CD4-positive, alpha-beta memory T cell (primary cell): Measurements from ENCODE around the gene NCKAP5. TPM values are rescaled to one million over a fixed set of nuclear protein-coding genes. Genes with fewer than 3 reads are reported as not detected.
"Not testable (repeated sequence)": the region's sequence is repeated elsewhere in the genome, so short reads cannot be mapped to it uniquely, and the experiment has no call there.

Experiments
- CTCF ChIA-PET: fragments of 350-600 bp; sonication (Branson Sonifier 250); formaldehyde crosslinking; loops from one replicate; lab custom pipeline; 2021; ENCODE audit warnings: inconsistent platforms; ENCODE audit not compliant: partially characterized antibody; lab: Charles Lee
- POLR2A ChIA-PET: fragments of 350-600 bp; sonication (Branson Sonifier 250); formaldehyde crosslinking; loops from one replicate; lab custom pipeline; 2021; ENCODE audit not compliant: partially characterized antibody; lab: Charles Lee
- DNase-seq, 5 donors: peaks; one replicate each; pipeline versions ENCODE4 v3.0.0 to v3.0.0-alpha.2; 2020 to 2022; ENCODE audit warnings: mixed read lengths in 1 of 5
- H3K27ac ChIP-seq: one replicate; pipeline ENCODE4 v1.7.0; 2013; ENCODE audit warnings: low read depth, low read length
- H3K27me3 ChIP-seq: 2 replicates; pipeline ENCODE4 v1.7.0; 2013; ENCODE audit warnings: mild to moderate bottlenecking, low read length, moderate library complexity; ENCODE audit not compliant: insufficient read depth
- H3K36me3 ChIP-seq: 2 replicates; pipeline ENCODE4 v1.7.0; 2013; ENCODE audit warnings: mild to moderate bottlenecking, low read length, moderate library complexity; ENCODE audit not compliant: insufficient read depth
- H3K4me1 ChIP-seq: 2 replicates; pipeline ENCODE4 v1.7.0; 2013; ENCODE audit warnings: mild to moderate bottlenecking, low read length, moderate library complexity; ENCODE audit not compliant: insufficient read depth
- H3K4me3 ChIP-seq, 2 donors: one replicate each; pipeline ENCODE4 v1.7.0; 2013; ENCODE audit warnings: low read length in 2 of 2, mild to moderate bottlenecking in 1 of 2
- H3K9me3 ChIP-seq, 2 donors: one replicate each; pipeline ENCODE4 v1.7.0; 2013; ENCODE audit warnings: low read length in 2 of 2, control low read depth in 1 of 2; ENCODE audit not compliant: control insufficient read depth in 1 of 2
- H3K27ac Mint-ChIP-seq, 7 donors: one replicate each; pipeline ENCODE4 v1.8.0; 2020 to 2021; ENCODE audit warnings: mixed read lengths in 7 of 7, mild to moderate bottlenecking in 6 of 7, inconsistent platforms in 3 of 7, moderate library complexity in 3 of 7
- H3K27me3 Mint-ChIP-seq, 2 donors: one replicate each; pipeline ENCODE4 v1.8.0; 2020 to 2021; ENCODE audit warnings: mixed read lengths in 2 of 2
- H3K36me3 Mint-ChIP-seq, 2 donors: one replicate each; pipeline ENCODE4 v1.8.0; 2020 to 2021; ENCODE audit warnings: mixed read lengths in 2 of 2, inconsistent platforms in 1 of 2, mild to moderate bottlenecking in 1 of 2
- H3K4me1 Mint-ChIP-seq, 4 donors: one replicate each; pipeline ENCODE4 v1.8.0; 2020 to 2021; ENCODE audit warnings: mixed read lengths in 4 of 4, mild to moderate bottlenecking in 1 of 4
- H3K4me3 Mint-ChIP-seq, 8 donors: one replicate each; pipeline ENCODE4 v1.8.0; 2020 to 2021; ENCODE audit warnings: mixed read lengths in 8 of 8, mild to moderate bottlenecking in 7 of 8, moderate library complexity in 6 of 8, inconsistent platforms in 3 of 8
- H3K9me3 Mint-ChIP-seq, 8 donors: one replicate each; pipeline ENCODE4 v1.8.0; 2020 to 2021; ENCODE audit warnings: mixed read lengths in 8 of 8, mild to moderate bottlenecking in 5 of 8, inconsistent platforms in 3 of 8, moderate library complexity in 1 of 8
- intact Hi-C: fragments of 100-400 bp; cut with micrococcal nuclease; formaldehyde crosslinking; loops from one replicate; pipeline ENCODE4 v1.15.1; 2023
- polyA plus RNA-seq, 2 donors: library from polyadenylated mRNA; unstranded; fragments of 300-500 nt; fragmentation: Illumina TruSeq; gene quantifications; one replicate each; pipeline ENCODE4 v1.2.3, GENCODE V29; 2021
- total RNA-seq, 2 experiments: library from RNA; stranded (reverse); gene quantifications; one replicate each; pipeline ENCODE4 v1.2.3, GENCODE V29; 2021

Gene NCKAP5
- total and polyA plus RNA-seq, 4 experiments from 2014 or later: not detected

DNA sequence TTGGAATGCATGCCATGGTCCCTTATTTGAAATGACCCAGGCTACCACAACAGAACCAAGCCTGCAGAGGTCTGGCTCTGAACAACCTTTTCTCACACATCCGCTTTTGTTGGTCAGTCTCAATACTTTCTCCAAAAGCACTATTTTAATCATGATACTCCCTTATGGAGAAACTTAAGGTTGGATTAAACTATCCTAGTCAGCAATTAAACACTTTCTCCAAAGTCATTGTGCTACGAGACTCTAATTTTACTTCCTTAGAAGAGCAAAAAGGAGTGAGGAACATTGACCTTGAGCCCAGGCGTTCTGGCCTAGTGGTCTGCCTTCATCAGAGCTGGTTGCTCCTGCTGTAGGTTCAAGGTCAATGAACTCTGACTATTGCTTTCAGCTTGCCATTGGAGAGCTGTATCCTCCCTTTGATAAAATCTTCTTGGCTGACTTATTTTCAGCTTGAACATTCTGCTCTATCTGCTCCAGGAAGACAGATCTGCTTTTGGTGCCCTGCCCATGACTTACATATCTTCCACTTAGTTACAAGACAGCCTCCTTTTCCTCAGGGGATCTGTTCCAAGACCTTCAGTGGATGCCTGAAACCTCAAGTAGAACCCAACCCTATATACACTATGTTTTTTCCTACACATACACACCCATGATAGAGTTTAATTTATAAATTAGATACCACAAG is 91.2 kb downstream of the NCKAP5 start:
- Histone ChIP-seq H3K9me3 (no peaks in the 10 kb centered on the region), H3K4me1 (no peaks in the 10 kb centered on the region), H3K27ac (no peak overlapping the region), H3K4me3 (no peak overlapping the region), H3K36me3 (no peaks in the 10 kb centered on the region), H3K27me3 (no peaks in the 10 kb centered on the region)
- Mint-ChIP-seq H3K4me1 (no peaks in the 10 kb centered on the region), H3K4me3 (no peak overlapping the region), H3K27me3 (peaks cover 2 to 3% of the 10 kb centered on the region in 2 donors), H3K36me3 (no peaks in the 10 kb centered on the region), H3K27ac (no peak overlapping the region), H3K9me3 (peaks cover 0 to 8% (median 0%) of the 10 kb centered on the region in 8 donors)
- ChIA-PET CTCF (no interaction called here), POLR2A (no interaction called here)
- no peak for DNase-seq
- intact Hi-C loops: no loop called here

DNA sequence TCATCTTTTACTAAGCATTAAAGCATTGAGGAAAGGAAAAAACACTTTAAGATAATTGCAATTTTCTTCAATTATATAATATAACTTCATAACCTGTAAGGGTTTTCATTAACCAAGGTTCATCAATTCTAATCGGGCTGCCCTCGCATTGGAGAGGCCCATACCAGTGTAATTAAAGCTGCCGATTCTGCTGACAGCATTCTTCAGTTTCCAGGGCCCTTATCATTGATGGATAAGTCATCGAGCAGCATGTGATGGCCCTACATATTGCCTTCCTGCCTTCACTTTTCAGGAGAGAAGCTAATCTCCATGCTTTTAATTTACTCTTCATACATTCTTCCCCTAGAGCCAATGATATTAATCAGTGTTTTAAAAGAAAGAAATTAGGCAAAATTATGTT is 92.0 kb downstream of the NCKAP5 start:
- H3K9me3 ChIP-seq: no peaks in the 10 kb centered on the region
- ChIA-PET POLR2A (no interaction called here), CTCF (no interaction called here)

DNA sequence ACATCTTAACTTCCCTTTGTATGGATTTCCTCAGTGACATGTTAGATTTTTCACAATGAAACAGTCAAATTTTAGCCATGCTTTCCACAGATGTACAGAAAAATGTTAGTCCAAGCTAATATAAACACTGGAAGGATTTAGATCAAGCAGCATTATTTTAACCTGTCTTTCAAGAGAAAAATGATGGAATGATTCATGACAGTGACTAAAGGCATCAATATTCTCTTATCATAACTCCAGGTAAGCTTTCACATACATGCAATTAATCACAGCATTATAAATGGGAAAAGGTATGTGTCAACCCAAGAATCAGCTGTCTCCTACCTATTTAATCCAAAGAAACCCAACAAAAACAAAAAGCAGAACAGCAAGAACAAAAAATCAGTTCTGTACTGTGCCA is 92.7 kb downstream of the NCKAP5 start:
- Mint-ChIP-seq H3K9me3 (peaks cover 0 to 11% (median 3%) of the 10 kb centered on the region in 8 donors), H3K27ac (no peak overlapping the region), H3K27me3 (peaks cover under 1 to 2% of the 10 kb centered on the region in 2 donors), H3K36me3 (no peaks in the 10 kb centered on the region), H3K4me3 (no peak overlapping the region), H3K4me1 (no peaks in the 10 kb centered on the region)
- Histone ChIP-seq H3K4me3 (no peak overlapping the region), H3K27ac (no peak overlapping the region), H3K9me3 (no peaks in the 10 kb centered on the region), H3K36me3 (no peaks in the 10 kb centered on the region), H3K4me1 (no peaks in the 10 kb centered on the region), H3K27me3 (no peaks in the 10 kb centered on the region)
- intact Hi-C loops: no loop called here
- POLR2A ChIA-PET: no interaction called here
- no peak for DNase-seq
- CTCF ChIA-PET: no interaction called here

More for the DNA sequence above, 92.0 kb downstream of the NCKAP5 start:
- Mint-ChIP-seq H3K4me1 (no peaks in the 10 kb centered on the region), H3K9me3 (peaks cover 0 to 8% (median under 1%) of the 10 kb centered on the region in 8 donors), H3K36me3 (no peaks in the 10 kb centered on the region), H3K27ac (no peak overlapping the region), H3K27me3 (peaks cover 2 to 3% of the 10 kb centered on the region in 2 donors), H3K4me3 (no peak overlapping the region)
- Histone ChIP-seq H3K4me3 (no peak overlapping the region), H3K4me1 (no peaks in the 10 kb centered on the region), H3K36me3 (no peaks in the 10 kb centered on the region), H3K27ac (no peak overlapping the region), H3K27me3 (no peaks in the 10 kb centered on the region)
- intact Hi-C loops: no loop called here
- no peak for DNase-seq

GRCh38 chr2:133470446-133470845 is 97.8 kb downstream of the NCKAP5 start:
- DNase-seq, H3K27ac Mint-ChIP-seq, H3K36me3 Mint-ChIP-seq, H3K4me3 Mint-ChIP-seq, CTCF ChIA-PET, H3K4me1 ChIP-seq, H3K27ac ChIP-seq, H3K4me3 ChIP-seq, intact Hi-C loops, H3K9me3 ChIP-seq, H3K36me3 ChIP-seq, H3K27me3 ChIP-seq, POLR2A ChIA-PET, H3K4me1 Mint-ChIP-seq, H3K27me3 Mint-ChIP-seq: not testable (repeated sequence)
- H3K9me3 Mint-ChIP-seq: peaks cover 0 to 13% (median 4%) of the 10 kb centered on the region in 8 donors

GRCh38 chr2:133462811-133463210 is 105.5 kb downstream of the NCKAP5 start:
- ChIA-PET CTCF (no interaction called here), POLR2A (no interaction called here)
- Histone ChIP-seq H3K4me3 (no peak overlapping the region), H3K9me3 (no peaks in the 10 kb centered on the region), H3K27ac (no peak overlapping the region), H3K27me3 (no peaks in the 10 kb centered on the region), H3K4me1 (no peaks in the 10 kb centered on the region), H3K36me3 (no peaks in the 10 kb centered on the region)
- no peaks in the 10 kb centered on the region for H3K36me3 Mint-ChIP-seq
- H3K27me3 Mint-ChIP-seq: no peaks in the 10 kb centered on the region
- H3K27ac Mint-ChIP-seq: no peak overlapping the region
- peaks cover 0 to 4% (median 0%) of the 10 kb centered on the region in 8 donors for H3K9me3 Mint-ChIP-seq
- intact Hi-C loops: no loop called here
- no peak overlapping the region for H3K4me3 Mint-ChIP-seq
- no peaks in the 10 kb centered on the region for H3K4me1 Mint-ChIP-seq
- no peak for DNase-seq

DNA sequence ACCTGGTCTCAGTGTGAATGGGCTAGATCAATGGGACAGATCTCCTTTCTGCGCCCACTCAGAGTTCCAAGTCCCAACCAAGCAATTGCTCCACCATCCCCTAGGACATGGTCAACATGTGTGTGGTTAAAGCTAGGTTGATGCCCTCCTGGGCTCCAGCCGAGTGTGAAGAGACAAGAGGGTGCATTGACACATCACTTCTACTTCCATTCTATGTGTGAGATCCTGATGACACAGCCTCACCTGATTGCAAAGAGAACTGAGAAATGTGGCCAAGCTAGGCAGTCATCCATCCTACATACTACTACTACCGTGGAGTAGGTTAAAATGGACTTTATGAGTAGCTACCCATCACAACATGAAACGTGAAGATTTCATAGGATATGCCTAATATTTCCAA is 106.8 kb downstream of the NCKAP5 start:
- H3K9me3 Mint-ChIP-seq: peaks cover 0 to 4% (median under 1%) of the 10 kb centered on the region in 8 donors
- H3K27me3 Mint-ChIP-seq: no peaks in the 10 kb centered on the region
- H3K27ac Mint-ChIP-seq: no peak overlapping the region
- H3K4me3 ChIP-seq: no peak overlapping the region
- no peak for DNase-seq
- no peak overlapping the region for H3K27ac ChIP-seq
- no peaks in the 10 kb centered on the region for H3K9me3 ChIP-seq
- H3K27me3 ChIP-seq: no peaks in the 10 kb centered on the region
- ChIA-PET POLR2A (no interaction called here), CTCF (no interaction called here)
- no peaks in the 10 kb centered on the region for H3K4me1 ChIP-seq
- H3K36me3 Mint-ChIP-seq: no peaks in the 10 kb centered on the region
- no peaks in the 10 kb centered on the region for H3K4me1 Mint-ChIP-seq
- no peaks in the 10 kb centered on the region for H3K36me3 ChIP-seq
- intact Hi-C loops: no loop called here
- H3K4me3 Mint-ChIP-seq: no peak overlapping the region

- DNase-seq: no peak
- H3K9me3 ChIP-seq: no peaks in the 10 kb centered on the region
- no peak overlapping the region for H3K4me3 Mint-ChIP-seq
- H3K27ac ChIP-seq: no peak overlapping the region
- no peaks in the 10 kb centered on the region for H3K4me1 Mint-ChIP-seq
- no peaks in the 10 kb centered on the region for H3K27me3 ChIP-seq
- H3K4me3 ChIP-seq: no peak overlapping the region
- no peaks in the 10 kb centered on the region for H3K27me3 Mint-ChIP-seq
- CTCF ChIA-PET: no interaction called here
- intact Hi-C loops: no loop called here
- no peaks in the 10 kb centered on the region for H3K36me3 Mint-ChIP-seq
- POLR2A ChIA-PET: no interaction called here
- peaks cover 0 to 6% (median 0%) of the 10 kb centered on the region in 8 donors for H3K9me3 Mint-ChIP-seq
- no peak overlapping the region for H3K27ac Mint-ChIP-seq
- no peaks in the 10 kb centered on the region for H3K36me3 ChIP-seq
- H3K4me1 ChIP-seq: no peaks in the 10 kb centered on the region
Measured at GRCh38 chr2:133459590-133459989, 108.7 kb downstream of the NCKAP5 start.
